ENCODE results near the gene NSMCE1.

The NSMCE1 gene

DNA sequence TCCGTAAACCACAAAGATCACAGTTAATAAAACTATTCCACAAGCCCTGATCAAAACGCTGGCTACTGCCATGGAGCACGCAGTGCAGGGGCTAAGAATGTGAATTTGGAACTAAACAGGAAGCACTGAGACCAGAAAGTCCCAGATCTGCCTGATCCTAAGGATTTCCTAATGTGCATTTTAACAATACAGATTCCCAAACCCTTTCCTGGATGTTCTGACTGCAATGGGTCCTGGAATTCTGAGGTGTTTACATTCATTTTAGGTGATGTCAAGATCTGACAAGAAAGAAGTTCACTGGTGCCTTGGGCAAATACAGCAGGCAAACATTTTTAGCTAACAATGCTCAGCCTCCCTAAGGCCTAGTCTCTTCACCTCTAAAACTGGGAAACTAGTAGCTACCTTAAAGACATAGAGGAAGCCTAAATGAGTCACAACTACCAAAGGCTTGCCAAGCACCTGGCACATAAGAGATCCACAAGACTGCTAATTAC is 10.3 kb downstream of the NSMCE1 start:
- H3K4me3 ChIP-seq (ENCODE audit: low read depth, low read length), result no peak overlapping the region
- ChIA-PET CTCF (interaction anchor here (0.8 to 2.3 kb wide), 2 partner anchors 23 to 44 kb away, joined by 3 to 7 read pairs; no protein-coding TSS in a partner anchor), POLR2A (no interaction called here)
- TF ChIP-seq CTCF (IDR thresholded peaks at IDR 0.05; ENCODE audit: insufficient read depth, low read length, missing control alignments), result no peak
- DNase-seq (ENCODE audit: low read depth, low spot score), result no peak

- no peak for TF ChIP-seq CTCF (IDR thresholded peaks at IDR 0.05; ENCODE audit: insufficient read depth, low read length, missing control alignments)
- POLR2A ChIA-PET, result interaction anchor here (0.7 kb wide), 1 partner anchor 19 kb away, joined by 3 read pairs; no protein-coding TSS in a partner anchor
- no peak for DNase-seq (ENCODE audit: low read depth, low spot score)
- CTCF ChIA-PET, result interaction anchor here (0.8 to 2.3 kb wide), 2 partner anchors 22 to 45 kb away, joined by 3 to 7 read pairs; no protein-coding TSS in a partner anchor
- H3K4me3 ChIP-seq (ENCODE audit: low read depth, low read length), result no peak overlapping the region
Observed at GRCh38 chr16:27257271-27257670, 11.3 kb downstream of the NSMCE1 start.

- no peak for DNase-seq (ENCODE audit: low read depth, low spot score)
- CTCF ChIA-PET, result interaction anchor here (2.3 kb wide), 1 partner anchor 22 kb away, joined by 7 read pairs; no protein-coding TSS in a partner anchor
- no peak overlapping the region for H3K4me3 ChIP-seq (ENCODE audit: low read depth, low read length)
- POLR2A ChIA-PET, result interaction anchor here (0.7 kb wide), 1 partner anchor 19 kb away, joined by 3 read pairs; no protein-coding TSS in a partner anchor
- no peak for TF ChIP-seq CTCF (IDR thresholded peaks at IDR 0.05; ENCODE audit: insufficient read depth, low read length, missing control alignments)
Observed at GRCh38 chr16:27256861-27257260, 11.7 kb downstream of the NSMCE1 start.

DNA sequence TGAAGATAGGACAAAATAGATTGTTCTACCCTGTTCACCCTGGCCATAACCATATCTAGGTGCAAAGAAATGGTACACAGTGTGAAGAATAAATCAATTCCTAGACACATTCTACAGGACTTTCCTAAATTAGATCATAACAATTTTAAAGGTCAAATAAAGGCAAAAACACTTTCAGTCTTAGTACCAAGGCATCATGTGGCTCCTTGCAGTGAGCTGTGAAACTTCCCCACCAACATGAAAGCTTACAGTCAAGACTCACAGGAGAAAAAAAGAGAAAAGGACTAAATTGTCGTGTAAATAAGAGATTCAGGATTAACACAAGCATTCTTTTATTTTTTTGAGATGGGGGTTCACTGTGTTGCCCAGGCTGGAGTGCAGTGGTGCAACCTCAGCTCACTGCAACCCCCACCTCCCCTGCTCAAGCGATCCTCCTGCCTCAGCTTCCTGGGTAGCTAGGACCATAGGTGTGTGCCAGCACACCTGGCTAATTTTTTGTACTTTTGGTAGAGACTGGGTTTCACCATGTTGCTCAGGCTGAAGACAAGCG is 14.2 kb downstream of the NSMCE1 start:
- ChIA-PET CTCF (interaction anchor here (1.6 kb wide), 1 partner anchor 19 kb away, joined by 8 read pairs; no protein-coding TSS in a partner anchor), POLR2A (no interaction called here)
- TF ChIP-seq CTCF (IDR thresholded peaks at IDR 0.05; ENCODE audit: insufficient read depth, low read length, missing control alignments), result no peak

GRCh38 chr16:27253526-27253930 is 15.0 kb downstream of the NSMCE1 start:
- no peak for TF ChIP-seq CTCF (IDR thresholded peaks at IDR 0.05; ENCODE audit: insufficient read depth, low read length, missing control alignments)
- ChIA-PET CTCF (interaction anchor here (1.6 kb wide), 1 partner anchor 19 kb away, joined by 8 read pairs; no protein-coding TSS in a partner anchor), POLR2A (no interaction called here)
- no peak overlapping the region for H3K4me3 ChIP-seq (ENCODE audit: low read depth, low read length)
- DNase-seq (ENCODE audit: low read depth, low spot score), result peak; percentile 40

More for the DNA sequence above, 14.2 kb downstream of the NSMCE1 start:
- DNase-seq (ENCODE audit: low read depth, low spot score), result no peak
- no peak overlapping the region for H3K4me3 ChIP-seq (ENCODE audit: low read depth, low read length)

DNA sequence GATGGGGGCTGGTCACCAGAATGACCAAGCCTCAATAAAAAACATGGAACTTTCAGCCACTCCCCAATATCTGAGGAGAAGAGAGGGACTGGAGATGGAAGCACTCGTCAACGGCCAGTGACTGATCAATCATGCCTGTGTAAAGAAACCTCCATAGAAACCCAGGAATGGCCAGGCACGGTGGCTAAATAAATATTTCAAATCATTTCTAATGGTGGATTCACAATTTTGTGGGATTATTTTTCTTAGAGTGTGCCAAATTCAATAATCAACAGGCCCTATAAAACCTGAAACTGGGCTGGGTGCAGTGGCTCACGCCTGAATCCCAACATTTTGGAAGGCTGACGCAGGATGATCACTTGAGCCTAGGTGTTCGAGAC is 16.4 kb downstream of the NSMCE1 start:
- TF ChIP-seq CTCF (IDR thresholded peaks at IDR 0.05; ENCODE audit: insufficient read depth, low read length, missing control alignments), result no peak
- H3K4me3 ChIP-seq (ENCODE audit: low read depth, low read length), result no peak overlapping the region
- no peak for DNase-seq (ENCODE audit: low read depth, low spot score)
- ChIA-PET POLR2A (no interaction called here), CTCF (interaction anchor here (1.0 to 4.7 kb wide), 2 partner anchors 10 to 18 kb away, joined by 5 to 35 read pairs; no protein-coding TSS in a partner anchor)
